HG02623 (cell line): Measurements from ENCODE around the gene FAM229A.

Experiments used
- ATAC-seq: cut with Tn5 transposase; IDR thresholded peaks from one replicate; pipeline ENCODE4 v1.9.1; 2021; ENCODE audit warnings: moderate library complexity; ENCODE audit not compliant: unreplicated experiment

The FAM229A gene

DNA sequence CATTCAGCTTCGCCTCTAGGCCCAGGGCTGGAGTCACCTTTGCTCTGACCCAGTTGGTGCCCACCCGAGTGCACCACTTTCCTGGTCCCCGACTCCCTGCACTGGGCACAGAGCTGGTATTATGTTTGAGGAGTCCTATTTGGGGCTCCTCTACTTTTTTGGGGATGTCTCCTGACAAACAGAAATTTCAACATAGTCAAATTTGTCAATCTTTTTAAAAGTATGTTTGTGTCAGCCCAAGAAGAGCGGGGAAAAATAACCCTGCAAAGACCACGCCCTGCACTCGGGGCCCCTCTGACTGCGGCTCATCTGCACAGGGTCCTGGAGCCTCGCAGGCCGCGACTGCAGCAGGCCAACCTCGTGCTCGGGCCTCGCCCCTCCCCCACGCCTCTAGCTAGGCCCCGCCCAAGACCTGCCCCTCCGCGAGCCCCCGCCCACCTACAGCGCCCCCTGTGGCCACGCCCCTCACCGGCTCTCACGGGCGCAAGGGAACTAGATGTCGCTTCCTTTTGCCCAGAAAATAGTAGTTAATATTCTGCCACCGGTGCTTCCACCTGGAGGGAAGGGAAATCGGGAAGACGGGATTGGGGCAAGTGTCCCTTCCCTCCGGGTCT, 11.4 kb downstream of the FAM229A start:
- ATAC-seq = peak; percentile 31

DNA sequence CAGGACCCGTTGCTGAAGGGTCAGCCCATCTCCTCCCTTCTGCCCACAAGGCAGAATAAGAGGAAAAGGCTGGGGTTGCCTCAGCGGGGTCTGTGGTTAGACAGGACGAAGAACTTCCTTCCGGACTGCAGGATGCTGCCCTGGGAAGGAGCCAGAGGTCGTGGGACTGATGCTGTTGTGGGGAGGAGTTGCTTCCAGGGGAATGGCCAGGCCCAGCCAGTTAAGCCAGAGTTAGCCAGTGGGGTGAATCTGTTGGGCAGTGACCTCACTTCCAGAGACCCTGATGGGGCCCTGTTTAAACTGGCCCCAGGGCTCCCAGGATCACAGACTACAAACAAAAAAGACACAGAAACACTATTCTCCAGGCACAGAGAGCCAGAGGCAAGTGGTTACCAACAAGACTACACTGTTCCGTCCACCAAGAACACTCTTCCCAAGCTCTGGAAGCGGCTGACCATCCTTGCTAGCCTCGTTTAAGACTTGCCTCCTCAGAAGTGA, 13.0 kb downstream of the FAM229A start:
- ATAC-seq = no peak

- ATAC-seq = no peak
These were observed 15.6 kb downstream of the FAM229A start for GRCh38 chr1:32346532-32347157.

- ATAC-seq = no peak
These were observed 16.9 kb downstream of the FAM229A start for GRCh38 chr1:32345289-32345827.

DNA sequence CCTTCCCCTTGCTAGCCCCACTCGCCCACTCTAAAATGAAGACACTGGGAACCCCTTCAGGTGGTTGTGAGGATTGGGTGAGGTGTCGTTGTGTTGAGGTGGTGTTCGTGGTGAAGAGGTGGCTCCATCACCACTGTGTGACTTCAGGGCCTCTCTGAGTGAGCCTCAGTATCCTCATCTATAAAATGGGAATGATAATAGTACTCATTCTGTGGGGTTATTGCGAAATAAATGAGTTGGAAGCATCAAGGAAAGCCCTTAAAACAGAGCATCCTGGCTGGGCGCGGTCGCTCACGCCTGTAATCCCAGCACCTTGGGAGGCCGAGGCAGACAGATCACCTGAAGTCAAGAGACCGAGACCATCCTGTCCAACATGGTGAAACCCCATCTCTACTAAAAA, 19.6 kb downstream of the FAM229A start:
- no peak for ATAC-seq

GRCh38 chr1:32341971-32342370, 20.3 kb downstream of the FAM229A start:
- no peak for ATAC-seq

GRCh38 chr1:32341186-32341757, 21.0 kb downstream of the FAM229A start:
- no peak for ATAC-seq

- no peak for ATAC-seq
These were observed 22.8 kb downstream of the FAM229A start for GRCh38 chr1:32339363-32339978.

DNA sequence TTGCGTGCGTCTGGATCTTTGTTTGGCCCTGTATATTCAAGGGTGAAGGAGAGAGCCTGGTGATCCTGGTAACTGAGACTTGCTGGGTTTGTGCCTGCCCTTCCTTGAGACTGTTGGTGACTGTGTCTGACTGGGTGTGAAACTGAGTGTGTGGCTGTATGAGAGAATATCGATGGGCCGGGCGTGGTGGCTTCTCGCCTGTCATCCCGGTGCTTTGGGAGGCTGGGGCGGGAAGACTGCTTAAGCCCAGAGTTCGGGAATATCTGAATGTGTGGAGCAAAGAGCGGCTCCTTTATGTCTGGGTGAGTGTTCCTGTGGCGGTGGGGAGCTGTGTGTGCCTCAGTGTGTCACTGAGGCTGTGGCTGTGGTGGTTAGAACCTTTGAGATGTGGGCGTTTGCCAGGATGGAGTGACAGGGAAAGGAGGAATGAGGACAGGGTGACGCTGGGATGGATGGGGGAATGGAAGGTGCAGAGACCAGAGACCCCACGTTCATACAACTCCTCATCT, 23.6 kb downstream of the FAM229A start:
- ATAC-seq = no peak

GRCh38 chr1:32337855-32338636, 24.2 kb downstream of the FAM229A start:
- ATAC-seq = no peak

GRCh38 chr1:32336963-32337675, 25.2 kb downstream of the FAM229A start:
- ATAC-seq = no peak

DNA sequence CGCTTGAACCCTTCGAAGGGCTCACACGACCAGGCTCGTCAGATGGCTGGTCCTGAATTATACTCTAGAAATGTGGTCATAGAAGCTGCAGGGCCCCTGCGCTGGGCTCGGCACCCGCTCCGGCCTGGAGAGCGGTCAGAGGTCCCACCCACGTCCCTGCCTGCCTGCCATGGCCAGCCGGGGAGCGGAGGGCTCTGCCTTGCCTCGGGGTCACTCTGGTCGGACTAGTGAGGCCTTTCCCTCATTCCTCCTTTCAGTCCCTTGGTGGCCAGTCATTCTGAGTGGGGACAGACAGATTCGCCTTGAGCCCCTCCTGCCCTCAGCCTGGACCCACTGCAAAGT, 25.7 kb downstream of the FAM229A start:
- ATAC-seq = no peak

- peak; percentile 37 for ATAC-seq
These were observed 26.3 kb downstream of the FAM229A start, which contains the start of gene MARCKSL1 for GRCh38 chr1:32335790-32336590. MARCKSL1 (minus strand) TSS chr1:32336233; CDS start chr1:32336033, 200 bp downstream.

DNA sequence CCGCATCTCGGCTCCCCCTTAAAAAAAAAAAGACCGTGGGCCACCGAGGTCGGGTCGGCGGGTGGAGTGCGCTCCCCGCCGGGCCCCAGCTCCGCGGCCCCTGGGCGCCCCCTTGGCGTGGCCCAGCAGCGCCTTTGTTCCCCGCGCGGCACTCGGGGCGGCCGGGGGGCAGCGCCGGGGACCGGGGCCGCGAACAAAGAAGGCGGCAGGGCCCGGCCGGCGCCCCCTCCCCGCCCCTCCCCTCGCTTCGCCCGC, 26.8 kb downstream of the FAM229A start:
- ATAC-seq = peak; percentile 6

- peak; percentile 22 for ATAC-seq
These were observed 27.3 kb downstream of the FAM229A start for GRCh38 chr1:32334864-32335534.

DNA sequence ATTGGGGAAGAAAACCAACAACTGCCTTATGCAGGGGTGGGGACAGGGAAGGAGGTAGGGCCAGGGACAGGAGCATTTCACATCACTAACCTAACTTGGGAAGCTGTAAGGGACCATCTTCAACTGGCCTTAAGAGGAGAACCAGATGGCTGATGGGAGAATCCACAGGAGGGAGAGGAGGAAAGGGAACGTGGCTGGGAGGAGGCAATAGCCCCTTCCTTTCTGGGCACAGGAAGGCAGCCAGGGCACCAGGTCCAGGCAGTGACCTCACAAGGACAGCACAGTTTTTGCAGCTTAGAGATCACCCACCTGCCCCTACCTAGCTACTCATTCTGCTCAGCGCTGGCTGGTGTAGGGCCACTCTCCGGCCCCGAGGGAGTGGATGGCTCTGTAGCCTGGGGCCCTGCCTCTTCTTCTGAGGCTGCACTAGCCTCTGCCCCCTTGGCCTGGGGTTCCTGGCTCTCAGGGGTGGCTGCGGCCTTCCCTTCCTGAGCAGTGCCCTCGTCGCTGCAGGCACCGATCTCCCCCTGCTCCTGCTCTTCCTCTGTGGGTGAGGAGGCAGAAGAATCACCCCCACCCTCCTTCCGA, 27.9 kb downstream of the FAM229A start:
- no peak for ATAC-seq

GRCh38 chr1:32333251-32333963, 28.9 kb downstream of the FAM229A start:
- ATAC-seq = no peak
